ENCODE measurements around the gene EME1. TPM values are rescaled to one million over a fixed set of nuclear protein-coding genes. Genes with fewer than 3 reads are reported as not detected.

The EME1 gene
- total RNA-seq, 1 donor from 2014 or later = 1.3 TPM

- DNase-seq (no peak), ATAC-seq (no peak)
- Histone ChIP-seq H3K4me3 (no peak overlapping the region), H3K27me3 (no peaks in the 10 kb centered on the region), H3K9me3 (no peaks in the 10 kb centered on the region), H3K4me1 (peaks cover 28% of the 10 kb centered on the region), H3K27ac (no peak overlapping the region), H3K36me3 (no peaks in the 10 kb centered on the region)
- no peak for TF ChIP-seq CTCF (IDR thresholded peaks at IDR 0.05)
- intact Hi-C loops (cut with DNase I) = no loop called here
Observed at GRCh38 chr17:50429793-50430192, 56.8 kb downstream of the EME1 start.

Other genes with a start within 250 kb of the EME1 start
- 21.5 TPM for gene SAMD14, start 243.1 kb upstream of the EME1 start, total RNA-seq
- 103 TPM for gene PPP1R9B, start 222.6 kb upstream of the EME1 start, total RNA-seq
- gene SGCA, start 207.2 kb upstream of the EME1 start, total RNA-seq = 27.8 TPM
- gene COL1A1, start 171.6 kb upstream of the EME1 start, total RNA-seq = 154 TPM
- gene TMEM92, start 98.8 kb upstream of the EME1 start, total RNA-seq = 11.3 TPM
- 20.3 TPM for gene XYLT2, start 27.1 kb upstream of the EME1 start, total RNA-seq
- 47.1 TPM for gene MRPL27, start within 50 bp of the EME1 start, total RNA-seq
- 68.0 TPM for gene LRRC59, start 24.3 kb downstream of the EME1 start, total RNA-seq
- gene ACSF2, start 53.0 kb downstream of the EME1 start, total RNA-seq = 73.9 TPM
- gene CHAD, start 95.7 kb downstream of the EME1 start, total RNA-seq = not detected
- 34.3 TPM for gene RSAD1, start 105.6 kb downstream of the EME1 start, total RNA-seq
- gene MYCBPAP, start 135.2 kb downstream of the EME1 start, total RNA-seq = 1.3 TPM
- gene EPN3, start 159.5 kb downstream of the EME1 start, total RNA-seq = 0.09 TPM
- gene SPATA20, start 173.9 kb downstream of the EME1 start, total RNA-seq = 31.6 TPM
- gene CACNA1G, start 187.5 kb downstream of the EME1 start, total RNA-seq = not detected